Gastrocnemius medialis (tissue), 4 donors: ENCODE measurements around the gene BYSL.

Experiments used
- CTCF ChIP-seq, 5 experiments: fragments of 450-650 bp in 3 of 5; fragments of 200-600 bp in 2 of 5; sonication (generic) in 2 of 5; IDR thresholded peaks in 4 of 5; conservative IDR thresholded peaks in 1 of 5; 1 replicate in 4 of 5; 2 replicates in 1 of 5; pipeline ENCODE4 v1.5.1; 2016 to 2019; ENCODE audit warnings: antibody characterized with exemption in 5 of 5, mild to moderate bottlenecking in 3 of 5, moderate library complexity in 3 of 5
- POLR2A ChIP-seq, 2 donors: fragments of 450-650 bp; IDR thresholded peaks; one replicate each; pipeline ENCODE4 v1.6.1; 2017; ENCODE audit warnings: antibody characterized with exemption in 2 of 2, mild to moderate bottlenecking in 2 of 2, moderate library complexity in 2 of 2

GRCh38 chr6:41974281-41974825 is 53.1 kb downstream of the BYSL start:
- TF ChIP-seq CTCF (IDR thresholded peaks at IDR 0.05 in 4 of 5, conservative IDR thresholded peaks at IDR 0.05 in 1 of 5) (no peak), POLR2A (IDR thresholded peaks at IDR 0.05) (no peak)
